B cell (primary cell): ENCODE results near the gene C12orf57. TPM values are rescaled to one million over a fixed set of nuclear protein-coding genes. Genes with fewer than 3 reads are reported as not detected.

Experiments
- ATAC-seq: fragments of 200-7000 bp; cut with Tn5 transposase; one replicate; pipeline ENCODE4 v1.10.0; 2021; ENCODE audit warnings: low read depth, mild to moderate bottlenecking, moderate number of reproducible peaks, moderate library complexity
- CTCF ChIA-PET: fragments of 350-600 bp; sonication (Branson Sonifier 250); formaldehyde crosslinking; loops from one replicate; lab custom pipeline; 2021; ENCODE audit warnings: antibody characterized with exemption, inconsistent platforms; lab: Charles Lee
- POLR2A ChIA-PET: fragments of 350-600 bp; sonication (Branson Sonifier 250); formaldehyde crosslinking; loops from one replicate; lab custom pipeline; 2021; ENCODE audit warnings: antibody characterized with exemption; lab: Charles Lee
- DNase-seq: peaks from one replicate; pipeline ENCODE4 v3.0.0; 2013
- H2AFZ ChIP-seq: 2 replicates; pipeline ENCODE4 v1.6.1; 2012; ENCODE audit warnings: mild to moderate bottlenecking, low read depth, low read length; ENCODE audit not compliant: insufficient read depth, poor library complexity, severe bottlenecking
- H3K27ac ChIP-seq, 2 donors: 1 replicate in 1 of 2; 2 replicates in 1 of 2; pipeline ENCODE4 v1.5.1; 2012 to 2013; ENCODE audit warnings: low read length in 2 of 2, mild to moderate bottlenecking in 2 of 2, moderate library complexity in 1 of 2
- H3K27me3 ChIP-seq, 4 experiments: fragments of 200-600 bp in 1 of 4; sonication (generic) in 1 of 4; replicated peaks in 1 of 4; 1 replicate in 2 of 4; 2 replicates in 2 of 4; pipeline versions ENCODE4 v1.6.1 to v1.7.0; 2013 to 2016; ENCODE audit warnings: low read length in 3 of 4, mild to moderate bottlenecking in 2 of 4, mixed read lengths in 1 of 4, moderate library complexity in 1 of 4; ENCODE audit not compliant: insufficient read depth in 4 of 4, control insufficient read depth in 3 of 4; ENCODE audit errors: control extremely low read depth in 1 of 4
- H3K36me3 ChIP-seq, 2 experiments: replicated peaks in 1 of 2; 1 replicate in 1 of 2; 2 replicates in 1 of 2; pipeline versions ENCODE4 v1.6.1 to v1.7.1; 2013; ENCODE audit warnings: low read length in 1 of 2; ENCODE audit not compliant: insufficient read depth in 2 of 2, control insufficient read depth in 1 of 2; ENCODE audit errors: control extremely low read depth in 1 of 2, extremely low read depth in 1 of 2
- H3K4me1 ChIP-seq, 2 donors: fragments of 200-600 bp in 1 of 2; sonication (generic) in 1 of 2; 1 replicate in 1 of 2; 2 replicates in 1 of 2; pipeline versions ENCODE4 v1.5.1 to v1.6.1; 2013 to 2017; ENCODE audit warnings: low read length in 2 of 2; ENCODE audit not compliant: control insufficient read depth in 2 of 2, insufficient read depth in 2 of 2
- H3K4me2 ChIP-seq: replicated peaks from 2 replicates; pipeline ENCODE3; 2012; ENCODE audit warnings: mild to moderate bottlenecking, low read depth, low read length; ENCODE audit not compliant: poor library complexity, severe bottlenecking
- H3K4me3 ChIP-seq, 5 experiments: fragments of 200-600 bp in 1 of 5; sonication (generic) in 1 of 5; 1 replicate in 3 of 5; 2 replicates in 2 of 5; pipeline versions ENCODE4 v1.5.1 to v1.7.0; 2011 to 2016; ENCODE audit warnings: low read length in 4 of 5, mild to moderate bottlenecking in 4 of 5, low read depth in 2 of 5, control low read depth in 1 of 5, moderate library complexity in 1 of 5; ENCODE audit not compliant: insufficient read depth in 1 of 5; ENCODE audit errors: control extremely low read depth in 1 of 5, extremely low read depth in 1 of 5
- H3K79me2 ChIP-seq: fragments of 200-600 bp; sonication (generic); one replicate; pipeline ENCODE4 v1.6.0; 2016; ENCODE audit warnings: low read length; ENCODE audit not compliant: control insufficient read depth, insufficient read depth
- H3K9ac ChIP-seq: fragments of 200-600 bp; sonication (generic); 2 replicates; pipeline ENCODE4 v1.6.1; 2017; ENCODE audit warnings: mild to moderate bottlenecking, low read length, moderate library complexity
- H3K9me3 ChIP-seq, 3 donors: one replicate each; pipeline versions ENCODE4 v1.6.1 to v1.7.1; 2013; ENCODE audit warnings: low read length in 2 of 3; ENCODE audit not compliant: control insufficient read depth in 2 of 3, insufficient read depth in 1 of 3; ENCODE audit errors: control extremely low read depth in 1 of 3
- H4K20me1 ChIP-seq: 2 replicates; pipeline ENCODE4 v1.6.0; 2012; ENCODE audit warnings: mild to moderate bottlenecking, low read length; ENCODE audit not compliant: insufficient read depth, control insufficient read depth, poor library complexity, severe bottlenecking
- H3K27ac Mint-ChIP-seq: one replicate; pipeline ENCODE4 v1.8.0; 2021; ENCODE audit warnings: mixed read lengths
- H3K27me3 Mint-ChIP-seq: one replicate; pipeline ENCODE4 v1.8.0; 2021; ENCODE audit warnings: mixed read lengths
- H3K4me1 Mint-ChIP-seq: one replicate; pipeline ENCODE4 v1.8.0; 2021; ENCODE audit warnings: mixed read lengths
- H3K4me3 Mint-ChIP-seq: one replicate; pipeline ENCODE4 v1.8.0; 2021; ENCODE audit warnings: mixed read lengths
- H3K9me3 Mint-ChIP-seq: one replicate; pipeline ENCODE4 v1.8.0; 2022; ENCODE audit warnings: mixed read lengths; ENCODE audit not compliant: insufficient read depth
- CTCF ChIP-seq: fragments of 200-600 bp; IDR thresholded peaks from one replicate; pipeline ENCODE4 v1.8.0; 2022; ENCODE audit warnings: antibody characterized with exemption, mild to moderate bottlenecking
- EZH2 ChIP-seq: IDR thresholded peaks from 2 replicates; pipeline ENCODE4 v1.6.1; 2012; ENCODE audit warnings: borderline replicate concordance, low read depth, mild to moderate bottlenecking, moderate library complexity, low read length; ENCODE audit not compliant: insufficient read depth, poor library complexity, severe bottlenecking
- WGBS: methylation state at CpG from one replicate; pipeline ENCODE4 v1.1.5; 2013; ENCODE audit warnings: missing lambda C conversion rate; ENCODE audit not compliant: insufficient coverage; 5-methylcytosine and 5-hydroxymethylcytosine counted together
- intact Hi-C: fragments of 100-400 bp; cut with micrococcal nuclease; formaldehyde crosslinking; loops from one replicate; pipeline ENCODE4 v1.10.0; 2022
- polyA plus RNA-seq: library from polyadenylated mRNA; depleted of rRNA; stranded (reverse); fragments of >200 nt; gene quantifications from 2 replicates; pipeline ENCODE4 v1.2.3, GENCODE V29; 2012
- total RNA-seq, 2 donors: library from RNA; stranded (reverse); fragments of 120-200 nt in 1 of 2; gene quantifications; 1 replicate in 1 of 2; 2 replicates in 1 of 2; pipeline versions ENCODE4 v1.2.3 to v1.2.4, GENCODE V29; 2013 to 2022

The C12orf57 gene
- total and polyA plus RNA-seq, 2 donors (not counting 1 experiment from before 2014, with no cell fraction given): 90.9 to 460 TPM

- Histone ChIP-seq H2AFZ (no peak overlapping the region), H3K4me3 (no peak overlapping the region), H3K4me2 (no peak overlapping the region), H3K4me1 (peaks cover 52 to 63% of the 10 kb centered on the region in 2 donors), H4K20me1 (peaks cover 14% of the 10 kb centered on the region), H3K36me3 (peaks cover 0 to 56% of the 10 kb centered on the region in 2 experiments), H3K27ac (no peak overlapping the region), H3K9me3 (no peaks in the 10 kb centered on the region), H3K79me2 (peaks cover 34% of the 10 kb centered on the region), H3K27me3 (no peaks in the 10 kb centered on the region), H3K9ac (no peak overlapping the region)
- ATAC-seq (no peak), DNase-seq (no peak)
- no peaks in the 10 kb centered on the region for H3K27me3 Mint-ChIP-seq
- intact Hi-C loops: loop anchor here (1.0 kb wide), 3 partner anchors 21 to 96 kb away; partner anchors contain the start of gene C12orf57
- H3K4me1 Mint-ChIP-seq: peaks cover 61% of the 10 kb centered on the region
- H3K4me3 Mint-ChIP-seq: no peak overlapping the region
- WGBS: 70% methylated on average over 1 of the region's 4 CpGs
- H3K27ac Mint-ChIP-seq: peak overlapping the region; percentile 91
- ChIA-PET POLR2A (interaction anchor here (1.4 to 18.2 kb wide), 2 partner anchors 21 to 93 kb away, joined by 5 to 662 read pairs; partner anchors contain the start of genes C12orf57, PTPN6, RNU7-1 and SPSB2), CTCF (interaction anchor here (0.7 to 13.5 kb wide), 6 partner anchors 10 to 144 kb away, joined by 3 to 944 read pairs (median 60); partner anchors contain the start of genes C12orf57, C1RL, PTPN6 and RNU7-1)
- no peak for TF ChIP-seq CTCF
- no peak for TF ChIP-seq EZH2
- no peaks in the 10 kb centered on the region for H3K9me3 Mint-ChIP-seq
Observed at GRCh38 chr12:6965714-6966113, 21.9 kb downstream of the C12orf57 start.

GRCh38 chr12:6966351-6966750 is 22.5 kb downstream of the C12orf57 start:
- Histone ChIP-seq H3K4me3 (no peak overlapping the region), H3K27ac (no peak overlapping the region), H3K4me2 (no peak overlapping the region), H3K79me2 (peaks cover 39% of the 10 kb centered on the region), H4K20me1 (peaks cover 14% of the 10 kb centered on the region), H3K36me3 (peaks cover 0 to 49% of the 10 kb centered on the region in 2 experiments), H3K27me3 (no peaks in the 10 kb centered on the region), H3K9me3 (no peaks in the 10 kb centered on the region), H3K9ac (no peak overlapping the region), H3K4me1 (peaks cover 47 to 60% of the 10 kb centered on the region in 2 donors), H2AFZ (no peak overlapping the region)
- POLR2A ChIA-PET: interaction anchor here (18.2 kb wide), 1 partner anchor 22 kb away, joined by 662 read pairs; the partner anchor contains the start of genes C12orf57, PTPN6 and RNU7-1
- ATAC-seq (no peak), DNase-seq (no peak)
- no peaks in the 10 kb centered on the region for H3K27me3 Mint-ChIP-seq
- intact Hi-C loops: no loop called here
- WGBS: 91% methylated on average over 5 of the region's 7 CpGs
- no peak overlapping the region for H3K4me3 Mint-ChIP-seq
- TF ChIP-seq EZH2: no peak
- CTCF ChIA-PET: interaction anchor here (0.7 to 13.5 kb wide), 6 partner anchors 10 to 143 kb away, joined by 3 to 944 read pairs (median 60); partner anchors contain the start of genes C12orf57, C1RL, PTPN6 and RNU7-1
- H3K9me3 Mint-ChIP-seq: no peaks in the 10 kb centered on the region
- peaks cover 59% of the 10 kb centered on the region for H3K4me1 Mint-ChIP-seq
- H3K27ac Mint-ChIP-seq: no peak overlapping the region
